RWPE1 (cell line): ENCODE results near the gene RAB5IF.

Experiments
- CTCF ChIA-PET: fragments of 350-600 bp; sonication (Branson Sonifier 250); formaldehyde crosslinking; extraction: SDS; loops from one replicate; lab custom pipeline; 2021; lab: Yijun Ruan, JAX
- POLR2A ChIA-PET: fragments of 400-600 bp; formaldehyde crosslinking; extraction: SDS; loops from one replicate; lab custom pipeline; 2020; ENCODE audit warnings: antibody characterized with exemption; ENCODE audit not compliant: low non-redundant PET; lab: Yijun Ruan, JAX
- DNase-seq: peaks from one replicate; pipeline ENCODE4 v3.0.0; 2012; ENCODE audit warnings: low spot score
- H3K27ac ChIP-seq: fragments of 450-650 bp; 2 replicates; pipeline ENCODE4 v1.5.1; 2017
- TF ChIP-seq, protein P1 (sequence below): fragments of 450-650 bp; conservative IDR thresholded peaks from 2 replicates; pipeline ENCODE4 v1.5.1; 2017; ENCODE audit warnings: low read depth, mild to moderate bottlenecking

RAB5IF gene

DNA sequence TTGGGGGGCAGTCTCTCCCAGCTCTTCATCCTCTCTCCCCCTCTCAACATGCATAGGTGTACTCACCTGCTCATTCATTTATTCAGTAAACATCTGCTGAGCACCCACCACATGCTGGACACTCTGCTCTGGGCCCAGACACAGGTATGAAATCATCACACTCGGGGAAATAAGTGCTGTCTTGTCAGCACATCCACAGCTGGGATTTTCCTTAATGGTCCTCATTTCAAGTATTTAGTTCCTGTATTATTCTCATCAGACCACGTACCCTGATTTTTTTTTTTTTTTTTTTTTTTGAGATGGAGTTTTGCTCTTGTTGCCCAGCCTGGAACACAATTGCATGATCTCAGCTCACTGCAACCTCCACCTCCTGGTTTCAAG, 19.4 kb downstream of the RAB5IF start:
- no peak for DNase-seq
- H3K27ac ChIP-seq = no peak overlapping the region
- CTCF ChIA-PET = interaction anchor here (0.7 kb wide), 1 partner anchor 66 kb away, joined by 7 read pairs; no protein-coding TSS in a partner anchor
- TF ChIP-seq, protein P1, sequence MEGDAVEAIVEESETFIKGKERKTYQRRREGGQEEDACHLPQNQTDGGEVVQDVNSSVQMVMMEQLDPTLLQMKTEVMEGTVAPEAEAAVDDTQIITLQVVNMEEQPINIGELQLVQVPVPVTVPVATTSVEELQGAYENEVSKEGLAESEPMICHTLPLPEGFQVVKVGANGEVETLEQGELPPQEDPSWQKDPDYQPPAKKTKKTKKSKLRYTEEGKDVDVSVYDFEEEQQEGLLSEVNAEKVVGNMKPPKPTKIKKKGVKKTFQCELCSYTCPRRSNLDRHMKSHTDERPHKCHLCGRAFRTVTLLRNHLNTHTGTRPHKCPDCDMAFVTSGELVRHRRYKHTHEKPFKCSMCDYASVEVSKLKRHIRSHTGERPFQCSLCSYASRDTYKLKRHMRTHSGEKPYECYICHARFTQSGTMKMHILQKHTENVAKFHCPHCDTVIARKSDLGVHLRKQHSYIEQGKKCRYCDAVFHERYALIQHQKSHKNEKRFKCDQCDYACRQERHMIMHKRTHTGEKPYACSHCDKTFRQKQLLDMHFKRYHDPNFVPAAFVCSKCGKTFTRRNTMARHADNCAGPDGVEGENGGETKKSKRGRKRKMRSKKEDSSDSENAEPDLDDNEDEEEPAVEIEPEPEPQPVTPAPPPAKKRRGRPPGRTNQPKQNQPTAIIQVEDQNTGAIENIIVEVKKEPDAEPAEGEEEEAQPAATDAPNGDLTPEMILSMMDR = no peak
- POLR2A ChIA-PET = interaction anchor here (0.6 kb wide), 1 partner anchor 40 kb away, joined by 3 read pairs; no protein-coding TSS in a partner anchor

DNA sequence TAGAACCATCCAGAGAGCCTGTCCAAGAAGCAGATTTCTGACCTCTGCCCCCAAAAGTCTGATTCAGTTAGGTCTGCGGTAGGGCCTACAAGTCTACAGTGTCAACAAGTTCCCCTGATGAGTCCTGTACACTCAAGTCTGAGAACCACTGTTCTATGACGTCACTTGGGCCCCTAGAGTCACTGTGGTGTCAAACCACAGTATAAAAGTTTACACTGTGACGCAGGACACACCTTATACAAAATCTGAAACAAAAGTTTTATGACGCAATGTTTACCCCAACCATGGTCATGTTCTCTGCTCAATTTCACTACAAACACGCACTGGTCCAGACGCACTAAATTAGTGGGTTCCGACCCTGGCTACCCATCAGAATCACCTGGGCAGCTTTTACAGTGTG, 22.5 kb downstream of the RAB5IF start:
- POLR2A ChIA-PET = no interaction called here
- no peak for DNase-seq
- H3K27ac ChIP-seq = no peak overlapping the region
- CTCF ChIA-PET = interaction anchor here (0.6 to 1.0 kb wide), 3 partner anchors 15 to 24 kb away, joined by 3 to 4 read pairs (median 3); no protein-coding TSS in a partner anchor
- TF ChIP-seq, protein P1 = no peak

DNA sequence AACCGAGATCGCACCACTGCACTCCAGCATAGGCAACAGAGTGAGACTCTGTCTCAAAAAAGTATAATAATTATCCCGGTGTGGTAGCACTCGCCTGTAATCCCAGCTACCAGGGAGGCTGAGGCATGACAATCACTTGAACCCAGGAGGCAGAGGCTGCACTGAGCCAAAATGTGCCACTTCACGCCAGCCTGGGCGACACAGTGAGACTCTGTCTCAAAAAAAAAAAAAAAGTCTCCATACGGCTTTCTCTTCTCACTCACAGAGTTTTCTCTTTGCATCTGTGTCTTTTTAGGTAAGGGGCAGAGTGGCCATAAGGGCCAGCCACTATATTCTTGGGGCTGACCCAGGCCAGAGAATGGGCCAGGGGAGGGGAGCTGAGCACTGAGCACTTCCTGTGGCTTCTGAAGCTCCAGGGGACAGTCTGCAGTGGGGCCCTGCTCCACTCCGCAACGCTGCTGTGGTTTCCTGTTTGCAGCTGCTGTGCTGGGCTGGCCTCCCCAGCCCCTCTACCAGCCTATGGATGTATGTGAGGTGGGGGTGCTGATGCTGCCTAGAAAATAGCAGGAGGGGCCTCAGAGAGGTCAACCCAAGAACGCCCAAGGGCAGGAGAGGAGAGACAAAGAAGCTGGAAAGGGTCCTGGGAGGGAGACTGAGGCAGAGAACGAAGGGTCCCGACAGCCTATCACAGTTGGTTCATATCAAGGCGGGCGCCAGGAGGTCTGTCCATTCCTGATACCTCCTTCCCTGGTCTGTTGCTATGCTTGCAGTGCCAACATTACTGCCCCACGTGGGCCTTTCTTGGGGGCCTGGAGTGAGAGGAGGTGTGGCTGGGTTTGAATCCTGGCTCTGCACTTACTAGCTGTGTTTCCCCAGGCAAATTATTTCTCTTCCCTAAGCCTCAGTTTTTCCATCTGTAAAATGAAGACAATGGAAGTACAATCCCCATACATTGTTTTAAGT, 24.4 kb downstream of the RAB5IF start:
- ChIA-PET CTCF (interaction anchor here (0.6 kb wide), 2 partner anchors 14 to 707 kb away, joined by 4 read pairs; no protein-coding TSS in a partner anchor), POLR2A (no interaction called here)
- H3K27ac ChIP-seq = no peak overlapping the region
- DNase-seq = no peak
- TF ChIP-seq, protein P1 = no peak

DNA sequence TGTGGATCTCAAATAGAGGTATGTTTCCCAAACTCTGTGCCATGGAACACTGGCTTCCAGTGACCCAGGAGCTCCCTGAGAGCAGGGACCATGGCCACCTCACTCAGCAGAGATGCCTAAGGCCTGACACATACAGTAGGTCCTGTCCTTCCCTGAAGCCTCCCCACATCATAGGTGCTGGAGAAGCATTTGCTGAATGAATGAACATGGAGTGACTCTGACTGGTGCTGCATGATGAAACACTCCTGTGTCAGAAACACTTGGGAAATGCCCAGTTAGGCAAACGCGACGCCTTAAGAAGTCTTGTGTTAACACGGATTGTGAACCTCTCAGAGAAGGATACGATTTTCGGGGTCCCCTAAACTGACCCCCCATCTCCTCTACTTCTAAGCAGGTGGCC, 26.1 kb downstream of the RAB5IF start:
- CTCF ChIA-PET = interaction anchor here (0.6 kb wide), 2 partner anchors 159 to 628 kb away, joined by 3 to 4 read pairs; no protein-coding TSS in a partner anchor
- DNase-seq = no peak
- H3K27ac ChIP-seq = no peak overlapping the region
- TF ChIP-seq, protein P1 = no peak
- POLR2A ChIA-PET = interaction anchor here (0.9 kb wide), 1 partner anchor 115 kb away, joined by 4 read pairs; no protein-coding TSS in a partner anchor

DNA sequence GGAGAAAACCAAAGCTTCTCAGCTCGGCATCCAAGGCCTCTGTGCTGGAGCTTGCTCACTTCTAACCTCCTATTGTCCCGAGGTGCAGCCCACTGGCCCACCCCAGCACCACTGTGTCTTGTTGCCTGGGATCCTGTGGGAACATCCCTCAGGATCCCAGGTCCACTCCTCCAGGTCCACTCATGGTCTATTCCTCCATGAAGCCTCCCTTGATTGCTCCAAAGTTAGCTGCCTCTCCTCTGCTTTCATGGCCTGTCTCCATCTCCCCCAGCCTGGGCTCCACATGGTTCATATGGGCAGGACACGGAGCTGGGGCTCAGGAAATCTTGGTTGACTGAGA, 26.5 kb downstream of the RAB5IF start:
- TF ChIP-seq, protein P1 = no peak
- ChIA-PET POLR2A (interaction anchor here (0.5 kb wide), 1 partner anchor 117 kb away, joined by 4 read pairs; no protein-coding TSS in a partner anchor), CTCF (interaction anchor here (0.6 kb wide), 3 partner anchors 16 to 628 kb away, joined by 3 to 4 read pairs (median 3); no protein-coding TSS in a partner anchor)
- no peak overlapping the region for H3K27ac ChIP-seq
- no peak for DNase-seq
